ENCODE measurements around the gene NUB1. TPM values are rescaled to one million over a fixed set of nuclear protein-coding genes. Genes with fewer than 3 reads are reported as not detected.

NUB1 gene
- total RNA-seq, 4 donors from 2014 or later = 45.9 to 59.1 (median 53.0) TPM

- Histone ChIP-seq H3K4me3 (no peak overlapping the region), H3K27ac (replicated peaks in 1 of 4) (no peak overlapping the region), H3K9me3 (no peaks in the 10 kb centered on the region), H3K4me1 (peaks cover under 1 to 2% (median under 1%) of the 10 kb centered on the region in 4 donors), H3K36me3 (peaks cover 50 to 97% (median 84%) of the 10 kb centered on the region in 4 donors), H3K27me3 (no peaks in the 10 kb centered on the region)
- TF ChIP-seq EP300 (IDR thresholded peaks at IDR 0.05) (no peak), POLR2A (IDR thresholded peaks at IDR 0.05; ENCODE audit: low read depth) (no peak), POLR2AphosphoS5 (IDR thresholded peaks at IDR 0.05) (no peak), CTCF (IDR thresholded peaks at IDR 0.05) (no peak)
- intact Hi-C loops (cut with DNase I) = no loop called here
- DNase-seq (ENCODE audit: extremely low spot score) = no peak
- 84% methylated on average over 13 of the region's 13 CpGs for WGBS
Measured at GRCh38 chr7:151373599-151373998, 32.0 kb downstream of the NUB1 start.

- peaks cover 47 to 97% (median 82%) of the 10 kb centered on the region in 4 donors for H3K36me3 ChIP-seq
- TF ChIP-seq POLR2A (IDR thresholded peaks at IDR 0.05; ENCODE audit: low read depth) = no peak
- TF ChIP-seq CTCF (IDR thresholded peaks at IDR 0.05) = no peak
- no peak for TF ChIP-seq POLR2AphosphoS5 (IDR thresholded peaks at IDR 0.05)
- no peak for TF ChIP-seq EP300 (IDR thresholded peaks at IDR 0.05)
- 88% methylated on average over 14 of the region's 15 CpGs for WGBS
- H3K9me3 ChIP-seq = no peaks in the 10 kb centered on the region
- H3K27me3 ChIP-seq = no peaks in the 10 kb centered on the region
- intact Hi-C loops (cut with DNase I) = no loop called here
- H3K4me1 ChIP-seq = no peaks in the 10 kb centered on the region
- no peak for DNase-seq (ENCODE audit: extremely low spot score)
- H3K27ac ChIP-seq (replicated peaks in 1 of 4) = no peak overlapping the region
- H3K4me3 ChIP-seq = no peak overlapping the region
Measured at GRCh38 chr7:151374139-151374538, 32.5 kb downstream of the NUB1 start.

GRCh38 chr7:151374726-151375125, 33.1 kb downstream of the NUB1 start:
- 86% methylated on average over 11 of the region's 15 CpGs for WGBS
- Histone ChIP-seq H3K9me3 (no peaks in the 10 kb centered on the region), H3K27me3 (no peaks in the 10 kb centered on the region), H3K36me3 (peaks cover 41 to 96% (median 78%) of the 10 kb centered on the region in 4 donors), H3K27ac (replicated peaks in 1 of 4) (no peak overlapping the region), H3K4me1 (no peaks in the 10 kb centered on the region), H3K4me3 (no peak overlapping the region)
- intact Hi-C loops (cut with DNase I) = no loop called here
- DNase-seq (ENCODE audit: extremely low spot score) = no peak
- TF ChIP-seq CTCF (IDR thresholded peaks at IDR 0.05) (no peak), POLR2A (IDR thresholded peaks at IDR 0.05; ENCODE audit: low read depth) (no peak), POLR2AphosphoS5 (IDR thresholded peaks at IDR 0.05) (no peak), EP300 (IDR thresholded peaks at IDR 0.05) (no peak)

GRCh38 chr7:151375530-151376217, 34.1 kb downstream of the NUB1 start:
- DNase-seq (ENCODE audit: extremely low spot score) = no peak
- WGBS = 87% methylated on average over 7 of the region's 10 CpGs
- TF ChIP-seq POLR2AphosphoS5 (IDR thresholded peaks at IDR 0.05) (no peak), EP300 (IDR thresholded peaks at IDR 0.05) (no peak), CTCF (IDR thresholded peaks at IDR 0.05) (no peak), POLR2A (IDR thresholded peaks at IDR 0.05; ENCODE audit: low read depth) (no peak)
- Histone ChIP-seq H3K27me3 (no peaks in the 10 kb centered on the region), H3K4me3 (no peak overlapping the region), H3K36me3 (peaks cover 40 to 97% (median 72%) of the 10 kb centered on the region in 4 donors), H3K27ac (replicated peaks in 1 of 4) (no peak overlapping the region), H3K4me1 (peaks cover 0 to 2% (median 0%) of the 10 kb centered on the region in 4 donors), H3K9me3 (no peaks in the 10 kb centered on the region)
- intact Hi-C loops (cut with DNase I) = no loop called here
